HepG2 (cell line): ENCODE measurements around the gene PTS. TPM values are rescaled to one million over a fixed set of nuclear protein-coding genes. Genes with fewer than 3 reads are reported as not detected.

Experiments
- ATAC-seq: fragments of 200-7000 bp; cut with Tn5 transposase; 3 replicates; pipeline ENCODE4 v1.9.1; 2020; ENCODE audit warnings: mild to moderate bottlenecking, moderate library complexity
- BruUV-seq: library from RNA; stranded (reverse); fragments of 400-500 nt; replicated peaks from 2 replicates; lab custom pipeline; 2021; lab: Mats Ljungman, UMichigan
- CTCF ChIA-PET: fragments of 300-600 bp; formaldehyde crosslinking; extraction: SDS; loops from one replicate; lab custom pipeline; 2021; ENCODE audit warnings: low total read pairs, inconsistent platforms, low intra/inter-chr PET ratio; lab: Yijun Ruan, JAX
- POLR2A ChIA-PET: fragments of 350-600 bp; sonication (Branson Sonifier 250); formaldehyde crosslinking; loops from one replicate; lab custom pipeline; 2020; ENCODE audit warnings: antibody characterized with exemption, inconsistent platforms; lab: Yijun Ruan, JAX
- DNase-seq: peaks from one replicate; pipeline ENCODE4 v3.0.0-alpha.2; 2015; ENCODE audit warnings: low spot score
- FAIRE-seq: peaks from 3 replicates; lab custom pipeline; 2011; peaks lifted over from hg19 to GRCh38; lab: Jason Lieb, UNC
- H2AFZ ChIP-seq: one replicate; pipeline ENCODE4 v1.6.1; 2011; ENCODE audit warnings: low read length, inconsistent platforms
- H3K27ac ChIP-seq: fragments of 300-600 bp; 3 replicates; pipeline ENCODE4 v1.8.0; 2011; ENCODE audit warnings: mixed run types, mild to moderate bottlenecking, mixed read lengths, low read length, inconsistent platforms; ENCODE audit not compliant: insufficient read depth; ENCODE audit errors: extremely low read length
- H3K27me3 ChIP-seq, 2 experiments: fragments of 200-600 bp in 1 of 2; 2 replicates in 1 of 2; 3 replicates in 1 of 2; pipeline versions ENCODE4 v1.6.0 to v1.8.0; 2011; ENCODE audit warnings: low read length in 2 of 2, mild to moderate bottlenecking in 2 of 2, moderate library complexity in 2 of 2, inconsistent platforms in 1 of 2; ENCODE audit not compliant: insufficient read depth in 2 of 2, control insufficient read depth in 1 of 2
- H3K36me3 ChIP-seq, 2 experiments: fragments of 200-600 bp in 1 of 2; replicated peaks in 1 of 2; 2 replicates in 1 of 2; 3 replicates in 1 of 2; pipeline versions ENCODE4 v1.5.1 to v1.8.0; 2011; ENCODE audit warnings: low read length in 2 of 2, inconsistent platforms in 1 of 2; ENCODE audit not compliant: insufficient read depth in 2 of 2, control insufficient read depth in 1 of 2
- H3K4me1 ChIP-seq: 2 replicates; pipeline ENCODE4 v1.5.1; 2012; ENCODE audit warnings: low read length, inconsistent platforms; ENCODE audit not compliant: insufficient read depth
- H3K4me2 ChIP-seq: 2 replicates; pipeline ENCODE4 v1.6.0; 2011; ENCODE audit warnings: low read depth, low read length, inconsistent platforms
- H3K4me3 ChIP-seq, 3 experiments: fragments of 200-600 bp in 1 of 3; sonication (generic), shearing (Covaris generic) in 1 of 3; replicated peaks in 1 of 3; 2 replicates each; pipeline ENCODE4 v1.5.1; 2011 to 2016; ENCODE audit warnings: low read length in 3 of 3, inconsistent platforms in 2 of 3, low read depth in 2 of 3, mild to moderate bottlenecking in 2 of 3, control low read depth in 1 of 3, mixed read lengths in 1 of 3; ENCODE audit not compliant: insufficient read depth in 1 of 3
- H3K79me2 ChIP-seq: one replicate; pipeline ENCODE4 v1.6.1; 2011; ENCODE audit warnings: low read length, inconsistent platforms; ENCODE audit not compliant: insufficient read depth
- H3K9ac ChIP-seq: 2 replicates; pipeline ENCODE4 v1.6.0; 2011; ENCODE audit warnings: mild to moderate bottlenecking, low read depth, low read length, inconsistent platforms; ENCODE audit not compliant: insufficient read depth
- H3K9me3 ChIP-seq: 2 replicates; pipeline ENCODE4 v1.5.1; 2012; ENCODE audit warnings: mild to moderate bottlenecking, low read length
- H4K20me1 ChIP-seq: 2 replicates; pipeline ENCODE4 v1.6.0; 2011; ENCODE audit warnings: inconsistent platforms, mild to moderate bottlenecking, low read length, moderate library complexity; ENCODE audit not compliant: insufficient read depth
- BHLHE40 ChIP-seq: IDR thresholded peaks from 2 replicates; pipeline ENCODE4 v1.6.1; 2011; ENCODE audit warnings: low read length, improper control_type of control experiment
- BRD4 ChIP-seq: sonication (generic); formaldehyde crosslinking; IDR thresholded peaks from 2 replicates; pipeline ENCODE4 v1.4.0; 2020; ENCODE audit warnings: missing genetic modification reagents
- E2F5 ChIP-seq: sonication (generic); formaldehyde crosslinking; conservative IDR thresholded peaks from 2 replicates; pipeline ENCODE4 v1.4.0; 2020; ENCODE audit warnings: missing genetic modification reagents
- ELF3 ChIP-seq: IDR thresholded peaks from 2 replicates; pipeline ENCODE4 v1.6.1; 2016; ENCODE audit warnings: missing genetic modification reagents, missing compliant biosample characterization
- FOSL2 ChIP-seq: sonication (generic); formaldehyde crosslinking; IDR thresholded peaks from 2 replicates; pipeline ENCODE4 v1.4.0; 2020; ENCODE audit warnings: missing genetic modification reagents
- FOXC1 ChIP-seq: sonication (generic); formaldehyde crosslinking; IDR thresholded peaks from 2 replicates; pipeline ENCODE4 v1.8.0; 2022; ENCODE audit warnings: mild to moderate bottlenecking, missing genetic modification reagents, borderline replicate concordance
- HDAC1 ChIP-seq: sonication (generic); formaldehyde crosslinking; IDR thresholded peaks from 2 replicates; pipeline ENCODE4 v1.5.1; 2020; ENCODE audit warnings: mild to moderate bottlenecking, missing genetic modification reagents
- JARID2 ChIP-seq: sonication (generic); formaldehyde crosslinking; IDR thresholded peaks from 2 replicates; pipeline ENCODE4 v1.8.1; 2023; ENCODE audit warnings: missing genetic modification reagents, inconsistent platforms; ENCODE audit not compliant: insufficient replicate concordance
- MYPOP ChIP-seq: sonication (generic); formaldehyde crosslinking; IDR thresholded peaks from 2 replicates; pipeline ENCODE4 v1.8.1; 2023; ENCODE audit warnings: mild to moderate bottlenecking, moderate library complexity, missing genetic modification reagents
- NFYC ChIP-seq: IDR thresholded peaks from 2 replicates; pipeline ENCODE4 v1.6.1; 2016; ENCODE audit warnings: missing genetic modification reagents, missing compliant biosample characterization
- SETDB1 ChIP-seq: sonication (generic); formaldehyde crosslinking; IDR thresholded peaks from 2 replicates; pipeline ENCODE4 v1.5.1; 2020; ENCODE audit warnings: missing genetic modification reagents, mild to moderate bottlenecking, borderline replicate concordance
- SIX1 ChIP-seq: sonication (generic); formaldehyde crosslinking; IDR thresholded peaks from 2 replicates; pipeline ENCODE4 v1.4.0; 2020; ENCODE audit warnings: missing genetic modification reagents, borderline replicate concordance
- ZBTB2 ChIP-seq: sonication (generic); formaldehyde crosslinking; IDR thresholded peaks from 2 replicates; pipeline ENCODE4 v1.8.0; 2022; ENCODE audit warnings: low read depth, missing genetic modification reagents
- ZBTB38 ChIP-seq: sonication (generic); formaldehyde crosslinking; IDR thresholded peaks from 2 replicates; pipeline ENCODE4 v1.5.1; 2020; ENCODE audit warnings: mild to moderate bottlenecking, missing genetic modification reagents
- ZC3H13 ChIP-seq: sonication (generic); formaldehyde crosslinking; IDR thresholded peaks from 2 replicates; pipeline ENCODE4 v1.8.1; 2023; ENCODE audit warnings: mild to moderate bottlenecking, missing genetic modification reagents, moderate library complexity
- ZNF205 ChIP-seq: IDR thresholded peaks from 2 replicates; pipeline ENCODE4 v1.6.1; 2018; ENCODE audit warnings: missing biosample characterization, missing genetic modification reagents
- ZNF280B ChIP-seq: sonication (generic); formaldehyde crosslinking; IDR thresholded peaks from 2 replicates; pipeline ENCODE4 v1.5.0; 2020; ENCODE audit warnings: missing genetic modification reagents, mild to moderate bottlenecking, borderline replicate concordance
- ZNF460 ChIP-seq: sonication (generic); formaldehyde crosslinking; IDR thresholded peaks from 2 replicates; pipeline ENCODE4 v1.5.1; 2020; ENCODE audit warnings: missing genetic modification reagents, mild to moderate bottlenecking, borderline replicate concordance
- ZNF850 ChIP-seq: sonication (generic); formaldehyde crosslinking; conservative IDR thresholded peaks from 2 replicates; pipeline ENCODE4 v1.9.0; 2021; ENCODE audit warnings: mild to moderate bottlenecking, missing genetic modification reagents
- WGBS: methylation state at CpG from one replicate; pipeline ENCODE4 v1.1.6; 2017; ENCODE audit warnings: low lambda C conversion rate; 5-methylcytosine and 5-hydroxymethylcytosine counted together
- in situ Hi-C: cut with HindIII; loops from 2 replicates; pipeline ENCODE4 v1.10.0; 2017; ENCODE audit warnings: low pct_unique_long_range_greater_than_20kb; ENCODE audit not compliant: extremely low pct_ligation_motif_present
- intact Hi-C: fragments of 100-400 bp; cut with micrococcal nuclease; formaldehyde crosslinking; loops from one replicate; pipeline ENCODE4 v1.10.0; 2022; ENCODE audit not compliant: unreplicated experiment
- polyA plus RNA-seq, 8 experiments: library from polyadenylated mRNA; depleted of rRNA in 3 of 8; stranded (reverse) in 7 of 8; unstranded in 1 of 8; fragments of >200 nt; fragmentation: Illumina TruSeq in 4 of 8; extraction: Trizol in 4 of 8; gene quantifications; 2 replicates each; pipeline versions ENCODE4 v1.2.1 to v1.2.3, GENCODE V29; 2011 to 2016; ENCODE audit warnings: low read depth in 4 of 8, missing spikeins in 1 of 8, mixed read lengths in 1 of 8; ENCODE audit not compliant: insufficient read depth in 1 of 8
- total RNA-seq, 5 experiments: library from RNA; depleted of rRNA; stranded (reverse); fragments of >200 nt; fragmentation: Illumina TruSeq; extraction: Trizol; gene quantifications; 2 replicates each; pipeline ENCODE4 v1.2.3, GENCODE V29; 2016; ENCODE audit warnings: low read depth in 1 of 5

Gene PTS
- total and polyA plus RNA-seq, 2 of the 13 experiments (the other 11 are each of a cell fraction or from before 2014, with no cell fraction given): 33.6 to 49.3 TPM

GRCh38 chr11:112223754-112224532 lies 2.3 kb upstream of the PTS start (continued):
- TF ChIP-seq MYPOP (no peak), JARID2 (no peak), SETDB1 (no peak), HDAC1 (CRISPR knock-in tag) (no peak), ZC3H13 (CRISPR knock-in tag) (no peak), E2F5 (no peak), ZBTB2 (CRISPR knock-in tag) (no peak)

- Histone ChIP-seq H3K79me2 (peaks cover 18% of the 10 kb centered on the region), H3K27ac (peak overlapping the region; percentile 94), H3K27me3 (no peaks in the 10 kb centered on the region; a peak in 1 of 5 replicates), H3K4me1 (peaks cover 74% of the 10 kb centered on the region), H4K20me1 (no peaks in the 10 kb centered on the region), H3K4me3 (peak overlapping the region; percentile 71 to 94 (median 89)), H3K9ac (peak overlapping the region; percentile 87), H3K36me3 (peaks cover 0 to 19% of the 10 kb centered on the region in 2 experiments; a peak in 2 of 5 replicates), H3K4me2 (peak overlapping the region; percentile 89), H3K9me3 (no peaks in the 10 kb centered on the region), H2AFZ (peak overlapping the region; percentile 91)
- in situ Hi-C loops: loop anchor here (10.0 kb wide), 1 partner anchor 229 kb away; no protein-coding TSS in a partner anchor
- ATAC-seq (no peak), FAIRE-seq (no peak), DNase-seq (no peak)
- 8% methylated on average over 7 of the region's 8 CpGs for WGBS
- BruUV-seq: TSS peak; percentile 95
- POLR2A ChIA-PET: interaction anchor here (1.0 kb wide), 1 partner anchor 43 kb away, joined by 3 read pairs; no protein-coding TSS in a partner anchor
- CTCF ChIA-PET: interaction anchor here (1.4 kb wide), 1 partner anchor 55 kb away, joined by 4 read pairs; no protein-coding TSS in a partner anchor
- intact Hi-C loops: loop anchor here (10.0 kb wide), 1 partner anchor 569 kb away; no protein-coding TSS in a partner anchor
- no peak for TF ChIP-seq ZNF850 (CRISPR knock-in tag)
- TF ChIP-seq FOSL2: peak; percentile 77; the same call in 1 of the 2 replicates
- no peak for TF ChIP-seq JARID2
- no peak for TF ChIP-seq ZNF205 (CRISPR knock-in tag)
- no peak for TF ChIP-seq ELF3 (CRISPR knock-in tag)
- TF ChIP-seq NFYC (CRISPR knock-in tag): no peak
- TF ChIP-seq ZNF280B (CRISPR knock-in tag): no peak
- no peak for TF ChIP-seq ZNF460 (CRISPR knock-in tag)
- no peak for TF ChIP-seq ZBTB38
- TF ChIP-seq FOXC1: no peak
- TF ChIP-seq BHLHE40: no peak
- no peak for TF ChIP-seq SIX1 (CRISPR knock-in tag)
- no peak for TF ChIP-seq BRD4 (CRISPR knock-in tag)
Observed at GRCh38 chr11:112225753-112226061, 521 bp upstream of the PTS start.
